Measurements from ENCODE around the gene ABR. TPM values are rescaled to one million over a fixed set of nuclear protein-coding genes. Genes with fewer than 3 reads are reported as not detected.

Gene ABR
- polyA plus RNA-seq, 3 donors, result 19.8 to 160 (median 26.0) TPM

DNA sequence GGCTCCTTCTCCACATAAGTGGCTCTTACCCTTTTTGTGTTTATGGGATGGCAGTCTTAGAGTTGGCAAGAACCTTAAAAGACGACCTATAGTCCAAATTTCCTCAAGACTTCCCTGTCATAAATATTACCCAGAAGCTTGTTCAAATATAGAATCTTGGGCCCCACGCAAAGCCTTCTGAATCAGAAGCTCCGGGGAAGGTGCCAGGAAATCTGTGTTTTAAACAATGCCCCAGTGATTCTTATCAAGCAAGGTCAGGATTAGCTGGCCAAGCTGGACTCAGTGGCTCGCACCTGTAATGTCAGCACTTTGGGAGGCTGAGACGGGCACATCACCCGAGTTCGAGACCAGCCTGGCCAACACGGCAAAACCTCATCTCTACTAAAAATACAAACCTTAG, 97.2 kb downstream of the ABR start:
- H3K27me3 Mint-ChIP-seq (ENCODE audit: low read depth in 3 of 3), result no peaks in the 10 kb centered on the region
- Histone ChIP-seq H4K20me1 (ENCODE audit: insufficient read depth, low read length) (peaks cover 86% of the 10 kb centered on the region), H3K9me3 (replicated peaks in 1 of 2; ENCODE audit: control insufficient read depth in 1 of 2, insufficient read depth in 1 of 2, low read length in 2 of 2) (no peaks in the 10 kb centered on the region), H3K27ac (ENCODE audit: low read depth in 1 of 2, low read length in 2 of 2) (peak overlapping the region in 1 of 2 donors; percentile 76), H3K36me3 (replicated peaks in 1 of 2; ENCODE audit: control insufficient read depth in 1 of 2, insufficient read depth in 2 of 2, low read length in 2 of 2) (peaks cover 55 to 76% of the 10 kb centered on the region in 2 donors), H3K4me1 (ENCODE audit: control insufficient read depth in 1 of 2, insufficient read depth in 2 of 2, low read length in 2 of 2) (peaks cover 9 to 12% of the 10 kb centered on the region in 2 donors), H3K79me2 (ENCODE audit: insufficient read depth, low read length) (peaks cover 9% of the 10 kb centered on the region), H3K27me3 (ENCODE audit: control insufficient read depth in 2 of 2, insufficient read depth in 2 of 2, low read length in 2 of 2) (no peaks in the 10 kb centered on the region), H2AFZ (ENCODE audit: insufficient read depth, low read depth, low read length, poor library complexity, severe bottlenecking) (no peak overlapping the region), H3K4me2 (replicated peaks; ENCODE audit: extremely low read depth, low read length, poor library complexity, severe bottlenecking) (no peak overlapping the region), H3K9ac (ENCODE audit: insufficient read depth, low read length, poor library complexity, severe bottlenecking) (no peak overlapping the region), H3K4me3 (replicated peaks in 1 of 3; ENCODE audit: low read depth in 2 of 3, low read length in 3 of 3) (no peak overlapping the region)
- WGBS (ENCODE audit: insufficient coverage), result 96% methylated on average over 2 of the region's 8 CpGs
- peaks cover 14% of the 10 kb centered on the region for H3K4me1 Mint-ChIP-seq
- peaks cover 0 to 2% (median 0%) of the 10 kb centered on the region in 7 donors for H3K9me3 Mint-ChIP-seq
- intact Hi-C loops (cut with micrococcal nuclease), result no loop called here
- no peak for DNase-seq
- H3K27ac Mint-ChIP-seq, result peak overlapping the region in 1 of 7 donors; percentile 63
- H3K4me3 Mint-ChIP-seq, result no peak overlapping the region
- peaks cover 55 to 89% of the 10 kb centered on the region in 2 donors for H3K36me3 Mint-ChIP-seq
- no peak for TF ChIP-seq CTCF (IDR thresholded peaks at IDR 0.05)

DNA sequence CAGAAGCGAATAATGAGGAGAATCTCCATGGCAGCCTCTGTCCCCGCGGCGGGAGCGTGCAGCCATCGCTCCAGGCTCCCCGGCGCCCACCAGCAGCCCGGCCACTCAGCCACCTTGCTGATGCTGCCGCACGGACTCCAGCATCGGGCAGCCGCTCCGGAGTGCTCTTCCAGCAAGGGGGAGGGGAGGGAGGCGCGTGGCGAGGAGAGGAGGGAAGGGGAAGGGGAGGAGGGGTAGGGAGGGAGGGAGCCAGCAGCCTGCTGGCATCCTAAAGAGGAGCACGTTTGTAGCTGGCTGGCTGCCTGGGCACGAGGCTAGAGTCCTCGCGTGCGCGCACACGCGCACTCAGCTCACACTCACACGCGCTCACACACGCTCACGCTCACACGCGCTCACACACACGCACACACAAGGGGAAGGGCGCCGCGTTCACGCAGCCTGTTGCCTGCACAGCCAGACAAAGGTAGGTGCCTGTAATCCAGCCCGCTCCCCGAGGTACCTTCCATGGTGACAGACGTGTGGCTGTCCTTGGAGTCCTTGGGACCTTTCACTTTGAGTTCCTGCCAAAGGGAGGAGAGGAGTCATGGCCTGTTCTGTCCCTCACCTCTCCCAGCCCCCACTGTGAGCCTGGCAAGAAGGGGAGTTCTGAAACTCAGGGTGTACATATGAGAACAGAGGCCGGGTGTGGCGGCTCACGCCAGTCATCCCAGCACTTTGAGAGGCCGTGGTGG, 100.8 kb downstream of the ABR start:
- Mint-ChIP-seq H3K4me3 (no peak overlapping the region), H3K27me3 (ENCODE audit: low read depth in 3 of 3) (no peaks in the 10 kb centered on the region), H3K27ac (peak overlapping the region in 4 of 7 donors; percentile 4 to 81 (median 56)), H3K4me1 (peaks cover 14% of the 10 kb centered on the region), H3K36me3 (peaks cover 62 to 90% of the 10 kb centered on the region in 2 donors), H3K9me3 (peaks cover 0 to 3% (median 0%) of the 10 kb centered on the region in 7 donors)
- TF ChIP-seq CTCF (IDR thresholded peaks at IDR 0.05), result no peak
- peaks cover 73 to 89% of the 10 kb centered on the region in 2 donors for H3K36me3 ChIP-seq (replicated peaks in 1 of 2; ENCODE audit: control insufficient read depth in 1 of 2, insufficient read depth in 2 of 2, low read length in 2 of 2)
- H3K4me2 ChIP-seq (replicated peaks; ENCODE audit: extremely low read depth, low read length, poor library complexity, severe bottlenecking), result no peak overlapping the region
- H3K4me3 ChIP-seq (replicated peaks in 1 of 3; ENCODE audit: low read depth in 2 of 3, low read length in 3 of 3), result no peak overlapping the region
- H3K4me1 ChIP-seq (ENCODE audit: control insufficient read depth in 1 of 2, insufficient read depth in 2 of 2, low read length in 2 of 2), result peaks cover 9 to 12% of the 10 kb centered on the region in 2 donors
- intact Hi-C loops (cut with micrococcal nuclease), result no loop called here
- no peaks in the 10 kb centered on the region for H3K9me3 ChIP-seq (replicated peaks in 1 of 2; ENCODE audit: control insufficient read depth in 1 of 2, insufficient read depth in 1 of 2, low read length in 2 of 2)
- WGBS (ENCODE audit: insufficient coverage), result 97% methylated on average over 37 of the region's 43 CpGs
- H3K9ac ChIP-seq (ENCODE audit: insufficient read depth, low read length, poor library complexity, severe bottlenecking), result no peak overlapping the region
- DNase-seq, result no peak
- peaks cover 86% of the 10 kb centered on the region for H4K20me1 ChIP-seq (ENCODE audit: insufficient read depth, low read length)
- H2AFZ ChIP-seq (ENCODE audit: insufficient read depth, low read depth, low read length, poor library complexity, severe bottlenecking), result no peak overlapping the region
- no peak overlapping the region for H3K27ac ChIP-seq (ENCODE audit: low read depth in 1 of 2, low read length in 2 of 2)
- peaks cover 7% of the 10 kb centered on the region for H3K79me2 ChIP-seq (ENCODE audit: insufficient read depth, low read length)
- H3K27me3 ChIP-seq (ENCODE audit: control insufficient read depth in 2 of 2, insufficient read depth in 2 of 2, low read length in 2 of 2), result no peaks in the 10 kb centered on the region
